ENCODE measurements around the gene XKR8.

The XKR8 gene

GRCh38 chr1:27956761-27957160, 3.0 kb upstream of the XKR8 start:
- no peak for DNase-seq (ENCODE audit: low read depth)

DNA sequence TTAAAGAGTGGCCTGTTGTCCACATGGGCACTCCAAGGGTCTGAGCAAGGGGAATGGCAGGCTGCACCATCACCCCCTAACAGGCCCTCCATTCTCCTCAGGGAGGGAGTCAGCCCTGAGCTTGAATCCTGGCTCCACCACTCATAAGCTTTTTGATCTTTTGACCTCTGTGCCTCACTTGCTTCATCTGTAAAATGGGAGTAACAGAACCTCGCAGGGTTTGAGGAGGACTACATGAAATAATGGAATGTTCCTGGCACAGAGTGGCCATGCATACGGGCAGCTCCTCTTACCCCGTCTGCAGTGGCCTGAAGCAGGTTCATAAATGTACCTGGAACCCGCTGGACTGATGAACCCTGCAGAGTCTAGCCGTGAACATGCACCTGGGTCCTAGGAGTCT, 2.1 kb upstream of the XKR8 start:
- no peak for DNase-seq (ENCODE audit: low read depth)

- DNase-seq (ENCODE audit: low read depth) = no peak
These were observed 1.3 kb upstream of the XKR8 start for GRCh38 chr1:27958513-27958912.

DNA sequence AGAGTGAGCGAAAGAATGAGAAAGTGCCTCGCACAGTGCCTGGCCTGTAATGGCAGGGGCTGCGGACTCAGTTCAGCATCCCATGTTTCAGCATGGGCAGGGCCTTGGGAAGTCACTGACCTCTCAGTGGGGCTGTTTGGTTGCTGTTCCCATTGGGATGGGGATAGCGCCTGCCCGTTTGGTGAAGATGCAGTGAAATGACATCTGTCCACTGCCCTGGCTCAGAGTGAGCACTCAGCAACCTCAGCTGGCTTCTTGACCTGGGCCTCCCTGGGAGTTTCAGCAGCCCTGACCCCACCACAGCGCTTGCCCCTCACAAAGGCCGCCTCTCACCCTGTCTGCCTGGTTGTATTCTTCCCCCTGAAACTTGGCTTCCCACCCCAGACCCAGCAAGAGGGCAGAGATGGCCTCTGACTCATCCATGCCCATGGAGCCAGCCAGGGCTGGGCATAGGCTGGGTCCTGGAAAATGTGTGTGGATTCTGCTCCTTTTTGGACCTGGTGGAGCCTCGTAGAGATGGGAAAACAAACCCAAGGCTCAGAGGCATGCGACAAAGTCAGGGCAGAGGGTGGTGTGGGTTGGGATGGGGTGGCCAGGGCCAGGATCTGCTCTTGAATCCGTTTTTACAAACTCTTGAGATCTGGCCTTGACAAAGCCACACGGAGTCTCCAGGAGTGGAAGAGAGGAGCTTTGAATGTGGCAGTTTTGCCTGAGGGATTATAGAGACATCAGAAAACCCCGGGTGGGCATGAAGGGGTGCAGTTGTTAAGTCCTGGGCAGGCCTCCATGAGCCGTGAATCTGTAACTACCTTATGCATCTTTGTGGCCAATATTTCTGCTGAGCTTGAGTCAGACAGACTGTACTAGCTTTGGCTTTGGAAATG, 1.2 kb downstream of the XKR8 start:
- no peak for DNase-seq (ENCODE audit: low read depth)

GRCh38 chr1:27961646-27962221, 2.0 kb downstream of the XKR8 start:
- DNase-seq (ENCODE audit: low read depth) = no peak

DNA sequence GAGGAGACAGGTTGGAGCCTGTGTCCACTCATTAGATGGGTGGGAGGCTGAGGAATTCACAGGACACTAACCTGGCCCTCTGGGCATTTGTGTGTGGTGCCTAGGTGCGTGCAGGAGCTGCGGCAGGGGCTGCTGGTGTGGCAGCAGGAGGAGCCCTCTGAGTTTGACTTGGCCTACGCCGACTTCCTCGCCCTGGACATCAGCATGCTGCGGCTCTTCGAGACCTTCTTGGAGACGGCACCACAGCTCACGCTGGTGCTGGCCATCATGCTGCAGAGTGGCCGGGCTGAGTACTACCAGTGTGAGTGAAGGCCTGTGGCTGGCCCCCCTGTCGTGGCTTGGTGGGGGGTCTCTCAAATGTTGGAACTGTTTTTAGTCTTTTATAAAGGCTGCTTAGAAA, 3.6 kb downstream of the XKR8 start:
- no peak for DNase-seq (ENCODE audit: low read depth)

DNA sequence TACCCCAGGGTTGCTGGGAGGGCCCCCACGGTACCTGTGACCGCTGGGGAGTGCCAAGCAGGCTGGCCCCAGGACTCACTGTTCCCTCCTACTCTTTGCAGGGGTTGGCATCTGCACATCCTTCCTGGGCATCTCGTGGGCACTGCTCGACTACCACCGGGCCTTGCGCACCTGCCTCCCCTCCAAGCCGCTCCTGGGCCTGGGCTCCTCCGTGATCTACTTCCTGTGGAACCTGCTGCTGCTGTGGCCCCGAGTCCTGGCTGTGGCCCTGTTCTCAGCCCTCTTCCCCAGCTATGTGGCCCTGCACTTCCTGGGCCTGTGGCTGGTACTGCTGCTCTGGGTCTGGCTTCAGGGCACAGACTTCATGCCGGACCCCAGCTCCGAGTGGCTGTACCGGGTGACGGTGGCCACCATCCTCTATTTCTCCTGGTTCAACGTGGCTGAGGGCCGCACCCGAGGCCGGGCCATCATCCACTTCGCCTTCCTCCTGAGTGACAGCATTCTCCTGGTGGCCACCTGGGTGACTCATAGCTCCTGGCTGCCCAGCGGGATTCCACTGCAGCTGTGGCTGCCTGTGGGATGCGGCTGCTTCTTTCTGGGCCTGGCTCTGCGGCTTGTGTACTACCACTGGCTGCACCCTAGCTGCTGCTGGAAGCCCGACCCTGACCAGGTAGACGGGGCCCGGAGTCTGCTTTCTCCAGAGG, 6.8 kb downstream of the XKR8 start:
- DNase-seq (ENCODE audit: low read depth) = no peak

GRCh38 chr1:27967106-27967883, 7.5 kb downstream of the XKR8 start:
- no peak for DNase-seq (ENCODE audit: low read depth)

GRCh38 chr1:27967884-27968466, 8.2 kb downstream of the XKR8 start:
- no peak for DNase-seq (ENCODE audit: low read depth)

- no peak for DNase-seq (ENCODE audit: low read depth)
These were observed 8.9 kb downstream of the XKR8 start for GRCh38 chr1:27968692-27969091.

DNA sequence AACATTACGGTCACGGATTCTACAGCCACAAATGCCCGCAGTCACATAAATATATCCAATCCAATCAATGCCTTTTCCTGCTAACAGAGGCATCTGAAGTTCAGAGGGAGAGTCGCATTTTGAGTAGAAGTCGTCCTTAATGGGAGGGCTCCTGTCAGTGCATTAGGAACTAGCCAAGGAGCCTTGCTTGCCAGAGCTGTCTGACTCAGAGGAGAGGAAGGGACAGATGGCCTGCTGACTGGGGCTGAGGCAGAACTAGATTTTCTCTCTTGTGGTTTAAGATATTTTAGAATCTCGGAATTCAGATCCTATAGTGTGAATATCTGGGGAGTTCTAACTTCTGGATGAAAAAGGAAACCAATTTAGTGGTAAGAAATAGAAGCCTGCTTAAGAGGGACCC, 10.6 kb downstream of the XKR8 start:
- DNase-seq (ENCODE audit: low read depth) = no peak

- no peak for DNase-seq (ENCODE audit: low read depth)
These were observed 11.9 kb downstream of the XKR8 start for GRCh38 chr1:27971674-27972073.

GRCh38 chr1:27972141-27972540, 12.4 kb downstream of the XKR8 start:
- DNase-seq (ENCODE audit: low read depth) = no peak

DNA sequence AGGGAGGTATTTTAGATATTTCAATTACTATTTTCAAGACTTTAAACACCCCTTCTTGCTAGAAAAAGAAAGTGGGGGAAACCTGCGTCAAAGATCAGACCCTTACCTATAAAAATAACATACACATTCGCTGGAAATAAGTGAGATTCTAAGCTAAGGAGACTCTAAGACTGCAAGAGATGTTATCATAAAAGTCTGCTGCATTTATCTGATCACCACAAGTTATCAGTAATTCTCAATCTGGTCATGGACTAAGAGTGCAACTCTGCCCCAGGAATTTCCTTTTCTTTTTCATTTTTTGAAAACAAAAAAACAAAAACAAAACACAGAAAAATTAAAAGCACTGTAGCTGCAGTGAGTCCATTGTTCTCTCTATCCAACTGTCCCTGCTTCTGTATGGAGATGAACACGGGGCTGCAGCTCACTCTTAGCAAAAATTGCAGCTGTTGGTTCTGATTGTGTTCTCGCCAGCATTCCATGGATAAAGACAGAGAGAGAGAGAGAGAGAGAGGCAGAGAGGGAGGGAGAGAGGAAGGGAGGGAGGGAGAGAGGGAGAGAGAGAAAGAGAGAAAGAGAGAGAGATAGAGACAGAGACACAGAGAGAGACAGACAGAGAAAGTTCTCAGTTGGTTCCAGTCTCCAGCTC, 14.1 kb downstream of the XKR8 start:
- DNase-seq (ENCODE audit: low read depth) = no peak

GRCh38 chr1:27974417-27974781, 14.6 kb downstream of the XKR8 start:
- no peak for DNase-seq (ENCODE audit: low read depth)

- no peak for DNase-seq (ENCODE audit: low read depth)
These were observed 19.5 kb downstream of the XKR8 start for GRCh38 chr1:27979151-27979858.

DNA sequence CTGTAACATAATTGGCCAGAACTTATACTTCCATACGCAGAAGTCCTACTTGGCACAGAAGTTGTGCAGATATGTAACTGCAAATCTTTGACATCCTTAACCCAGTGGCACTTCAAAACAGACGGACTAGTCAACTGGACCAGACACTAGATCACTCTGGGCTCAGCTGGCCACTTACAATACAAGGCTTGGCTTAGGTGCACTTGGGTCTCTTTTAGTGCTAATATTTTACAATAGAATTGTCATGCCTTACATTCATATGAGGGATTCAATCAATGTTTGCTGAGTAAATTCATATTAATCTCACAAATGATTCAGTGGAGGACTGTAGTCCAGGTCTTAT, 20.1 kb downstream of the XKR8 start:
- DNase-seq (ENCODE audit: low read depth) = no peak

GRCh38 chr1:27980216-27980845, 20.6 kb downstream of the XKR8 start:
- no peak for DNase-seq (ENCODE audit: low read depth)

DNA sequence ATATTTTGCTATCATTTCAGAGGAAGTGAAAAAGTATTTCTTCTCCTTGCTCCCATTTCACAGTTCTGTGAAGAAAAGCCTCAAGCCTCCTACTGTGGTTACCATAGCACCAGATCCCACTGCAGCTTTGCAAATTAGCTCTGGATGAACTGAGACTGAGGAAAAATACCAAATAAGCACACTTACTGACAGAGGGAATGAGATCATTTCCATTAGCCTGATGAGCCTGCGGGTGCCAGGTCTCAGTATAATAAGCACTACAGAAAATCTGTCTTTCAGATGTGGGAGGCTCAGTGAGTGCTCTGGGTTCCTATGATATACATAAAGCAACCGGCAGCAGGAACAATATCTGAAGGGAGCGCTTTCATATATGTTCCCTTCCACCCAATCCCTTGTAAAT, 21.4 kb downstream of the XKR8 start:
- DNase-seq (ENCODE audit: low read depth) = no peak

DNA sequence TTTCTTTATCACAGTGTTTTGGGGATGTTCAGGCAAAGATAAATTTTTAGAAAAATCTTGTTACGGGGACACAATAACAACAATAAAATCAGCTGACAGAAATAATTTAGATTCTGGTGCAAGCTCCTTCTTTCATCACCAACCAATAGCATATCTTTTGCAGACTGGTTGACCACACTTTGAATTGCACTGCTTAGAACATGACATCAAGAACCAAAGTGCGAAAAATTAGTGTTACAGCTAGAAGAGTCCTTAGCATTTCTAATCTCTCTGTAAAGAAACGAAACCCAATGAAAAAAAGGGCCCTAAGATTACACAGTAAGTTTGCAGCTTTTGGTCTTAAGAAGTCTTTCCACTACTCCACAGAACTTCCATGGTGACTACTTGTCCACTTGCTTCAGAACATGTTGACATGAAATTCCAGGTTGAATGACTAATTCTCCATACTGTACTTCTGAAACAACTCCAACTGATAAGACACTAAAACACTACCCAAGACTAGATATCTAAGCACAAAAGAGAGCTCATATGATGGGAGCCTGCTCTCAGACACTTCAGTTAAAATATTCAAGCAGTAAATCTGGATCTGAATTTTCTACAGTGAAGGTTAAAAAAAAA, 31.3 kb downstream of the XKR8 start:
- no peak for DNase-seq (ENCODE audit: low read depth)

All from stimulated activated CD8-positive, alpha-beta memory T cell treated with anti-CD3 and anti-CD28 coated beads, Interleukin-12 subunit alpha, Interleukin-12 subunit beta, amount 100 ng/mL, for 1 hour (primary cell).